GM18520 (cell line): Measurements from ENCODE around the gene FAF2.
"Not testable (repeated sequence)": the region's sequence is repeated elsewhere in the genome, so short reads cannot be mapped to it uniquely, and the experiment has no call there.

ENCODE experiments used
- ATAC-seq: cut with Tn5 transposase; IDR thresholded peaks from one replicate; pipeline ENCODE4 v1.9.1; 2021; ENCODE audit not compliant: unreplicated experiment

Gene FAF2

GRCh38 chr5:176416965-176417364 lies 31.2 kb upstream of the FAF2 start:
- no peak for ATAC-seq

- no peak for ATAC-seq
Observed at GRCh38 chr5:176418251-176418650, 29.9 kb upstream of the FAF2 start.

GRCh38 chr5:176420086-176420485 lies 28.1 kb upstream of the FAF2 start:
- ATAC-seq: no peak

- ATAC-seq: no peak
Observed at GRCh38 chr5:176420972-176421544, 27.1 kb upstream of the FAF2 start.

- ATAC-seq: no peak
Observed at GRCh38 chr5:176424181-176424580, 24.0 kb upstream of the FAF2 start.

GRCh38 chr5:176425138-176425537 lies 23.0 kb upstream of the FAF2 start:
- ATAC-seq: no peak

- ATAC-seq: no peak
Observed at GRCh38 chr5:176425791-176426190, 22.4 kb upstream of the FAF2 start.

- ATAC-seq: no peak
Observed at GRCh38 chr5:176426876-176427275, 21.3 kb upstream of the FAF2 start.

- no peak for ATAC-seq
Observed at GRCh38 chr5:176427971-176428370, 20.2 kb upstream of the FAF2 start.

- ATAC-seq: no peak
Observed at GRCh38 chr5:176429972-176430371, 18.2 kb upstream of the FAF2 start.

GRCh38 chr5:176432707-176433106 lies 15.5 kb upstream of the FAF2 start:
- ATAC-seq: no peak

- no peak for ATAC-seq
Observed at GRCh38 chr5:176436656-176437055, 11.5 kb upstream of the FAF2 start.

- ATAC-seq: no peak
Observed at GRCh38 chr5:176438959-176439757, 9.0 kb upstream of the FAF2 start.

GRCh38 chr5:176440927-176441706 lies 7.1 kb upstream of the FAF2 start:
- ATAC-seq: no peak

- no peak for ATAC-seq
Observed at GRCh38 chr5:176441921-176442323, 6.3 kb upstream of the FAF2 start.

- not testable (repeated sequence) for ATAC-seq
Observed at GRCh38 chr5:176442911-176443310, 5.3 kb upstream of the FAF2 start.

- no peak for ATAC-seq
Observed at GRCh38 chr5:176444742-176445141, 3.4 kb upstream of the FAF2 start.

- ATAC-seq: no peak
Observed at GRCh38 chr5:176446028-176446665, 2.0 kb upstream of the FAF2 start.

- no peak for ATAC-seq
Observed at GRCh38 chr5:176446884-176447590, 1.1 kb upstream of the FAF2 start.

- ATAC-seq: peak; percentile 18
Observed at GRCh38 chr5:176447591-176447977, 601 bp upstream of the FAF2 start.

- no peak for ATAC-seq
Observed at GRCh38 chr5:176450077-176450476, 1.9 kb downstream of the FAF2 start.
